Natural killer cell (primary cell): Measurements from ENCODE around the gene PLCXD1. TPM values are rescaled to one million over a fixed set of nuclear protein-coding genes. Genes with fewer than 3 reads are reported as not detected.
A peak's percentile ranks its signal among the peaks of the same experiment; 100 is the strongest.

ENCODE experiments used
- ATAC-seq, 3 donors: fragments of 150-1000 bp in 2 of 3; fragments of 200-7000 bp in 1 of 3; cut with Tn5 transposase; 1 replicate in 1 of 3; 2 replicates in 2 of 3; pipeline ENCODE4 v1.10.0; 2021; ENCODE audit warnings: mild to moderate bottlenecking in 2 of 3, moderate library complexity in 2 of 3
- DNase-seq, 2 donors: peaks; one replicate each; pipeline versions ENCODE4 v3.0.0 to v3.0.0-alpha.2; 2013 to 2021; ENCODE audit warnings: mixed read lengths in 1 of 2
- H3K27ac ChIP-seq: one replicate; pipeline ENCODE4 v1.5.1; 2013; ENCODE audit warnings: mild to moderate bottlenecking, low read length
- H3K27me3 ChIP-seq: one replicate; pipeline ENCODE4 v1.6.1; 2013; ENCODE audit warnings: low read length; ENCODE audit not compliant: control insufficient read depth, insufficient read depth
- H3K36me3 ChIP-seq: one replicate; pipeline ENCODE4 v1.6.1; 2013; ENCODE audit warnings: low read length; ENCODE audit not compliant: control insufficient read depth, insufficient read depth
- H3K4me1 ChIP-seq: one replicate; pipeline ENCODE4 v1.6.1; 2013; ENCODE audit warnings: low read length; ENCODE audit not compliant: control insufficient read depth, insufficient read depth
- H3K4me3 ChIP-seq: one replicate; pipeline ENCODE4 v1.5.1; 2013; ENCODE audit warnings: low read length
- H3K9me3 ChIP-seq: one replicate; pipeline ENCODE4 v1.6.1; 2013; ENCODE audit warnings: low read length; ENCODE audit not compliant: control insufficient read depth, insufficient read depth
- H3K27ac Mint-ChIP-seq, 2 donors: one replicate each; pipeline ENCODE4 v1.8.0; 2022; ENCODE audit warnings: mild to moderate bottlenecking in 2 of 2, mixed read lengths in 2 of 2, moderate library complexity in 1 of 2
- H3K27me3 Mint-ChIP-seq, 2 donors: one replicate each; pipeline ENCODE4 v1.8.0; 2022; ENCODE audit warnings: low read depth in 2 of 2, mixed read lengths in 2 of 2
- H3K36me3 Mint-ChIP-seq: one replicate; pipeline ENCODE4 v1.8.0; 2022; ENCODE audit warnings: mixed read lengths
- H3K4me1 Mint-ChIP-seq, 2 donors: one replicate each; pipeline ENCODE4 v1.8.0; 2022; ENCODE audit warnings: mixed read lengths in 2 of 2
- H3K4me3 Mint-ChIP-seq: one replicate; pipeline ENCODE4 v1.8.0; 2022; ENCODE audit warnings: mild to moderate bottlenecking, moderate library complexity, mixed read lengths
- H3K9me3 Mint-ChIP-seq, 2 donors: one replicate each; pipeline ENCODE4 v1.8.0; 2022; ENCODE audit warnings: mixed read lengths in 2 of 2
- CTCF ChIP-seq: fragments of 200-600 bp; IDR thresholded peaks from one replicate; pipeline ENCODE4 v1.8.0; 2022; ENCODE audit warnings: antibody characterized with exemption
- WGBS: methylation state at CpG from one replicate; pipeline ENCODE4 v1.1.7; 2013; ENCODE audit warnings: missing lambda C conversion rate; ENCODE audit not compliant: insufficient coverage; 5-methylcytosine and 5-hydroxymethylcytosine counted together
- intact Hi-C: fragments of 100-400 bp; cut with micrococcal nuclease; formaldehyde crosslinking; loops from one replicate; pipeline ENCODE4 v1.14.2; 2022
- total RNA-seq, 4 donors: library from RNA; stranded (reverse); fragments of 120-200 nt in 1 of 4; gene quantifications; one replicate each; pipeline versions ENCODE4 v1.2.3 to v1.2.4, GENCODE V29; 2013 to 2022

PLCXD1 gene
- total RNA-seq, 3 donors from 2014 or later (not counting 1 experiment from before 2014, with no cell fraction given): 16.3 to 20.9 (median 16.6) TPM

- DNase-seq (peak in 1 of 2 donors; percentile 10), ATAC-seq (no peak)
- H3K36me3 ChIP-seq: peaks cover 3% of the 10 kb centered on the region
- H3K27me3 ChIP-seq: peaks cover 14% of the 10 kb centered on the region
- intact Hi-C loops: no loop called here
- H3K27ac Mint-ChIP-seq: no peak overlapping the region
- H3K9me3 Mint-ChIP-seq: no peaks in the 10 kb centered on the region
- H3K36me3 Mint-ChIP-seq: no peaks in the 10 kb centered on the region
- no peaks in the 10 kb centered on the region for H3K9me3 ChIP-seq
- H3K4me1 ChIP-seq: peaks cover 16% of the 10 kb centered on the region
- no peaks in the 10 kb centered on the region for H3K27me3 Mint-ChIP-seq
- no peak overlapping the region for H3K4me3 Mint-ChIP-seq
- H3K27ac ChIP-seq: no peak overlapping the region
- WGBS: 97% methylated on average over 47 of the region's 47 CpGs
- H3K4me1 Mint-ChIP-seq: no peaks in the 10 kb centered on the region
- no peak for TF ChIP-seq CTCF
- H3K4me3 ChIP-seq: no peak overlapping the region
Measured at GRCh38 chrX:334971-335757, 54.0 kb downstream of the PLCXD1 start.

GRCh38 chrX:335758-336155 is 54.6 kb downstream of the PLCXD1 start:
- H3K36me3 Mint-ChIP-seq: no peaks in the 10 kb centered on the region
- Histone ChIP-seq H3K4me3 (no peak overlapping the region), H3K36me3 (peaks cover 3% of the 10 kb centered on the region), H3K27ac (no peak overlapping the region), H3K27me3 (peaks cover 9% of the 10 kb centered on the region), H3K4me1 (peaks cover 12% of the 10 kb centered on the region), H3K9me3 (no peaks in the 10 kb centered on the region)
- no peaks in the 10 kb centered on the region for H3K4me1 Mint-ChIP-seq
- no peaks in the 10 kb centered on the region for H3K9me3 Mint-ChIP-seq
- H3K27me3 Mint-ChIP-seq: no peaks in the 10 kb centered on the region
- WGBS: 97% methylated on average over 16 of the region's 17 CpGs
- intact Hi-C loops: no loop called here
- H3K4me3 Mint-ChIP-seq: no peak overlapping the region
- TF ChIP-seq CTCF: no peak
- no peak for ATAC-seq
- no peak for DNase-seq
- no peak overlapping the region for H3K27ac Mint-ChIP-seq

- 85% methylated on average over 21 of the region's 21 CpGs for WGBS
Measured at GRCh38 chrX:336227-336626, 55.0 kb downstream of the PLCXD1 start.

More at GRCh38 chrX:336227-336626, 55.0 kb downstream of the PLCXD1 start:
- Histone ChIP-seq H3K27me3 (peaks cover 6% of the 10 kb centered on the region), H3K9me3 (no peaks in the 10 kb centered on the region), H3K4me1 (peaks cover 7% of the 10 kb centered on the region), H3K36me3 (peaks cover 3% of the 10 kb centered on the region), H3K27ac (no peak overlapping the region), H3K4me3 (no peak overlapping the region)
- no peak overlapping the region for H3K4me3 Mint-ChIP-seq
- no peak for TF ChIP-seq CTCF
- H3K36me3 Mint-ChIP-seq: no peaks in the 10 kb centered on the region
- no peaks in the 10 kb centered on the region for H3K9me3 Mint-ChIP-seq
- no peaks in the 10 kb centered on the region for H3K4me1 Mint-ChIP-seq
- intact Hi-C loops: no loop called here
- DNase-seq (no peak), ATAC-seq (no peak)
- no peaks in the 10 kb centered on the region for H3K27me3 Mint-ChIP-seq
- peak overlapping the region in 1 of 2 donors; percentile 56 for H3K27ac Mint-ChIP-seq
